GM12873 (cell line): ENCODE measurements around the gene CACNB2.

Experiments
- CTCF ChIP-seq: IDR thresholded peaks from 2 replicates; pipeline ENCODE4 v1.5.1; 2012; ENCODE audit warnings: low read depth, mild to moderate bottlenecking, moderate library complexity, low read length, control low read depth; ENCODE audit not compliant: insufficient read depth; ENCODE audit errors: missing control alignments

Gene CACNB2

GRCh38 chr10:18479502-18479901, 339.3 kb downstream of the CACNB2 start:
- no peak for TF ChIP-seq CTCF

DNA sequence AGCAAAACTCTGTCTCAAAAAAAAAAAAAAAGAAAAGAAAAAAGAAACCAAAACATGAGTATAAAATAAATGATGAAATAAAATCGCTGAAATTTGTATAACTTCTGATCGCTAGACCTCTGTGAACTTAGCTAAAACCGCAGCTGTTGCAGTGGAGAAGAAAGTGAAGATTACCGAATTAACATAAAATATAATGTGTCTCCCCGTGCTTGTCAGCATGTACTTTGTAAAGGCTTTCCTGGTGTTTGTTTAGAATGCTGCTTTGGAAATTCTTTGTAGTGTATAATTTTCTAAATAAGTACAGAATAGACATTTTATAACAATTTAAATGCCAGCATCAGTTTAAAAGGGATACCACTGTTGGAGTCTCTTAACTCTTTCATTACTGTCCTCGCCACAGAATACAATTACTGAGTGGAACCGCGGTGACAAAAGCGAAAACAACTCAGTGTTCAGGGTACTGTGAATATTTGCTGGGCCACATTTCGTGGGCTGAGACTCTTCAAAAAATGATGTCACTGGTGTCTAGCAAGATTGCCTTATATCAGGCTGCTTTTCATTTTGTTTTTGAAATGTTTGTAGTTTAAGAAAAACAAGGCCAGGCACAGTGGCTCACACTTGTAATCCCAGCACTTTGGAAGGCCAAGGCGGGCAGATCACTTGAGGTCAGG, 343.4 kb downstream of the CACNB2 start:
- no peak for TF ChIP-seq CTCF

DNA sequence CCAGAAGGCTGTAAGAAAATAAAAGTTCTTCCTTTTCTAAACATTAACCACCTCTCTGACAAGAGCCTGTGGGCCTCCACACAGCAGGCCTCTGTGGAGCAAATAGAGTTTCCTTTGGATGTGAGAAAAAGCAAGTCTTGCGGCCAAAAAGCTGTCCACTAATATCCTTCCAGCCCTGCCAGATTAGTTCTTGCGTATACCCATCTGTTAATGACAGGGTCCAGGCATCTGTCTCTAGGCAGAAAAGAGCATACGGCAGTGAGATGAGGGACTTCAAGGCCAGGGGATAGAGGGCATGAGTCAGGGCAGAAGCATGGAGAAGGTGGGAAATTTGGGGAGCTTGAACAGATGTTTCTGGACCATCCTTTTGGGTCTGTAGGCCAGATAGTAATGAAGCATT, 346.2 kb downstream of the CACNB2 start:
- TF ChIP-seq CTCF = no peak

DNA sequence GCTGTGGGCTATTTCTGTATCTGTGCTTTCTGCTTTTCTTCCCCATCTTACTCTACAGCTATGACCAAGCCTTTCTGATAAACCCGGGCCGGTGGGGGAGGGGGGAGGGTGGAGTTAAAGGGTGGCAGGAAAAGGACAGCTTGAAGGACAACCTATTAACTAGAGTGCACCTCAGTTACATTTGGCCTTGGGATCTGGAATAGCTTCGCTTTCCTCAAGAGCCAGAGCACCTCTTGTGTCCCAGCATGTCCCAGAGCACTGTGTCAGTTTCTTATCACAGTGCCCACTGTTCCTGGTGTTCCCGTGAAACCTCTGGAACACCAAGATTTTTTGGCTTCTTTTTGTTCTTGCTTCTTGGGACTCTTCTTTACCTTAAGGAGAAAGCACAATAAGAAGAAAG, 350.5 kb downstream of the CACNB2 start:
- TF ChIP-seq CTCF = no peak

DNA sequence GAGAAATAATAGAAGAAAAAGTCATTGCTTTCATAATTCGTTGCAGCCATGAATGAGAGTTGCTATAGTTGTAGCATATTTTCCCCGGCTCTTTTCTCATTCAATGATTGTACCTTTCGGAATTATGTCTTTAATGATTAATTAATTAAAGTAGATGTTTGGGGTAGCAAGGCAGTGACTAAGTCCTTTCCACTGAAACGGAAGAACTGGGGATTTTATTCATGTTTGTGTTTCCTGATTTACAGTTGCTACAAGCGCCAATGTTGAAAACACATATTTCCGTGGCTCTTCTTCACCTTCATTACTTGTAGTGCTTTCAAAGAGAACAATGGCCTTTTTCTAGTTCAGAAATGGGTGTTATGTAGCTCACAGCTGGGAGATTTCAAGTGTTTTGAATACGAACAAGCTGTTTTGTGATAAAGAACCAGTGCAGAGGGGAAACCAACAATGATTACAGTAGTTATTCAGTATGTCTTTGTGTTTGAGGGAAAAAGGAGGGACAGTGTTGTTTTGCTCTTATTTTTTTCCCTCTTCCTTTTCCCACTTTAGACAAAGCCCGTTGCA, 357.7 kb downstream of the CACNB2 start:
- no peak for TF ChIP-seq CTCF

DNA sequence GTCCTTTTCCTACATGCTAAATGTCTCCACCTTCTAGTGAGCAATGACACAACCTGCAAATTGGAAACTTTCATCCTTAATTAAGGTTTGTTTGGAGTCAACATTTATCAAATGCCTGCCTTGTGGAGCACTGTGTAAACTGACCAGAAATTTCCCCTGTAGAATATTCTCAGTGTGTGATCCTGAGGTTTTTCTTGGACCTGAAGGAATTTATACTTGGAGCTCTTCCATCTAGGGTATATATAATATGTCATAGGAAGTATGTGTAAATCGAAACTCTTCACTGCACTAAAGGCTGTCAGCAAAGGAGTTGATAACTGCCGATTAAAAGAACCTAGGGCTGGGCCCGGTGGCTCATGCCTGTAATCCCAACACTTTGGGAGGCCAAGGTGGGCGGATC, 358.8 kb downstream of the CACNB2 start:
- no peak for TF ChIP-seq CTCF

- no peak for TF ChIP-seq CTCF
Observed at GRCh38 chr10:18500576-18500975, 360.4 kb downstream of the CACNB2 start.
